Cardiac septum (tissue), 1 donor: ENCODE measurements around the gene NKAIN2. TPM values are rescaled to one million over a fixed set of nuclear protein-coding genes. Genes with fewer than 3 reads are reported as not detected.

Experiments used
- DNase-seq: peaks from one replicate; pipeline ENCODE4 v3.0.0-alpha.2; 2020; ENCODE audit warnings: low spot score
- intact Hi-C: fragments of 100-400 bp; cut with DNase I; formaldehyde crosslinking; loops from one replicate; pipeline ENCODE4 v1.14.0; 2022
- total RNA-seq: library from RNA; stranded (reverse); fragmentation: NEBNext Ultra II Directional; extraction: Animal tissue kit (Norgen Biotek cat#: 25700); gene quantifications from one replicate; pipeline ENCODE4 v1.2.1, GENCODE V29; 2021
- donor health status: DM: no; HTN: no; CAD: no.

NKAIN2 gene
- total RNA-seq, 1 donor from 2014 or later = 0.30 TPM

- intact Hi-C loops = no loop called here
- DNase-seq = no peak
These were observed 770.3 kb downstream of the NKAIN2 start for GRCh38 chr6:124573953-124574352.

DNA sequence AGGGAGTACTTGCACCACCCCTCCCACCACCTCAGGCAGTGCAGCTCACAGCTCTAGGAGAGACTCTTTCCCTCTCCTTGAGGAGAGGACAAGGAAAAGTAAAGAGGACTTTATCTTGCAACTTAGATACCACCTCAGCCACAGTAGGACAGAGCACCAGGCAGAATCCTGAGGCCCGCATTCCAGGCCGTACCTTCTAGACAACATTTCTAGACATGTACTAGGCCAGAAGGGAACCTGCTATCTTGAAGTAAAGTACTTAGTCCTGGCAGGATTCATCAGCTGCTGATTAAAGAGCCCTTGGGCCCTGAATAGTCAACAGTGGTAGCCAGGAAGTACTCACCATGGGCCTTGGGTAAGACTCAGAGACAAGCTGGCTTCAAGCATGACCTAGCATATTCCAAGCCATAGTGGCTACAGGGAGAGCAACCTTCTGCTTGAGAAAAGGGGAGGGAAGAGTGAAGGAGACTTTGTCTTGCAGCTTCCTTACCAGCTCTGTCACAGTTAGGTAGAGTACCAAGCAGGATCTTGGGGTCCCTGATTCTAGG is 774.1 kb downstream of the NKAIN2 start:
- intact Hi-C loops = no loop called here
- DNase-seq = no peak

DNA sequence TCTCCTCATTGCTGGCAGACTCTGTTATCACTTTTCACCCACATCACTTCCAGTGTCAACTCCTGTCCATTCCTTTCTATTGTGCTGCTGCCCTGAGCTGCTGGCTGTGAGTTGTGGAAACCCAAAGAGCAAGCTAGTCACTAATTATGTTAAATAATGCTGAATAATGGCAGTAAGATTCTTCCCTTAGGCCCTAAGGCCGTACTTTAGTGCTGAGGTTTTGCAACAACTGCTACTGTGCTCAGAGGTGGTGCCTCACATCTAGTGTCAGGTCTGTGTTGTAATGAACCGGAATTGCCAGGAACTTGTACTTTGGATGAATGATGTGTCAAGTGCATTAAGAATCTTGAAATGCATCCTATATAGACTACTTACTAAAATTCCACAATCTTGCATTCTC is 786.3 kb downstream of the NKAIN2 start:
- intact Hi-C loops = no loop called here

DNA sequence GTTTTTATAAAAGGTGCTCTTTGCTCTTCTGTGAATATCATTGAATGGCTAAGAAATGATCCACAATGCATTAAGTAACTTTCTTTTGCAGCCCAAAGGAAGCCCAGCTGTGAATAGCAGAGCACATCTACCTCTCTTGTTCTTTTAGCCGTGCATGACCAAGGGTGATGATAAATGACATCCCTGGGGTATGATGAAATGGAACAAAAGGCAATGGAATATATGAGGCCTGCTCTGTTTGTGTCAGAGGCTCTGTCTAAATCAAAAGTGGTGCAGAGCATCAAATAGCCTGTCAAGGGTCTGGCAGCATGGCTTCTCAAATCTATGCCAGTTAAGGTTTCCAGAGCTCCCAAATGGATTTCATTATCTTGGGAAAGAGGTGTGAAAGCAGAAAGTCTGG is 796.0 kb downstream of the NKAIN2 start:
- DNase-seq = no peak
- intact Hi-C loops = no loop called here

More for the DNA sequence above, 786.3 kb downstream of the NKAIN2 start:
- no peak for DNase-seq

DNA sequence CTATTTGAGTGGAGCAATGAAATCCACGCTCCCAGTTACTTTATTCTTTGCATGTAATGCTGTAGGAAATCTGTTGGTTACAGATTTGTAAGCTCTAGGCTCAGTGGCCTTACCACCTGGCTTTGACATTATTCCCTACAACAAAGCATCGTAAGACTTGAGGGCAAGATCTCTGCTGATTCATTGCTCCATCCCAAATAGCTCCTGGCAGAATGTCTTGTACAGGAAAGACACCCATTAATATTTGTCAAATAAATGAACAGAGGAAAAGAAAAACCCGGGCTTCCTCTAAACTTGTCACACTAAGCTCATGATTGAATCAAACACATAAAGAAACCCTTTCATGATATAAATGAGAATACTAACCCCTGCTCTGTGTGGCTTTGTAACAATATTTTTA is 801.1 kb downstream of the NKAIN2 start:
- intact Hi-C loops = no loop called here
- no peak for DNase-seq

DNA sequence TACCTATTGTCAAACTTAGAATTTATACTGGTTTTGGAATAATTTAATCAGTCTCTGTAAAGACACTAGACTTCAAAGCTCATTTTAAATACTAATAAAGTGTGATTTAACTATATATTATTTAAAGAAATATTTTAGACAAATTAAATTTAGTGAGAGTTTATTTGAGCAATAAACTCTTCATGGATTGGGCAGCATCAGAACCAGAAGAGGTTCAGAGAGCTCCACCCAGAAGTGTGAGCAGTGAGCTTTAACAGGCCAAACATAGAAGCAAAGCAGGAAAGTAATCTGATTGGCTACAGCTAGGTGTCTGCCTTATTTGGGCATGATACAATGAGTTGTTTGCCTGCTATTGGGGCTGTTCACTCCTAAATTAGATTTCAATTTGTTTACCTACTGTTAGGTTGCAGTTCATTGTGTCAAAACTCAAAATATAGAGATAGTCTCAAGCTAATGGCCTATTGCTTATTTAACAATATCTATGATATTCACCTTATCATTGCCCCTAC is 803.5 kb downstream of the NKAIN2 start:
- no peak for DNase-seq
- intact Hi-C loops = no loop called here

DNA sequence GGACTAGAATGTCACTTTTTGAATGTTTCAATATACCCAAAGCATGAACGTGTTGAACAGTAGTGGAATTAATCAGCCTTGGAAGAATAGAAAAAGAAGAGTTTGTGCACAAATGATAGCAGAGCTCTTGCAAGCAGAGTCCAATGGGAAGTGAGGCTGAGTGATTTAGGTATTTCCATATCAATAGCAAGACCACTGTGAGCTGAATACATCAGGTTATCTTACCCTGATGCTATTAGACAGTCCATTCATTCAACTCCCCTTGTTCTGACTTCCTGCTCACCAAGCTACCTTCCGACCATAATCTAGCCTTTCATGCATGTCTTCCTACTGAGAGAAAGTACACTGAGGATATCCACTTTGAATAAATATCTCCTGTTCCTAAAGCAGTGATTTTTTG is 809.4 kb downstream of the NKAIN2 start:
- intact Hi-C loops = no loop called here
- DNase-seq = no peak

DNA sequence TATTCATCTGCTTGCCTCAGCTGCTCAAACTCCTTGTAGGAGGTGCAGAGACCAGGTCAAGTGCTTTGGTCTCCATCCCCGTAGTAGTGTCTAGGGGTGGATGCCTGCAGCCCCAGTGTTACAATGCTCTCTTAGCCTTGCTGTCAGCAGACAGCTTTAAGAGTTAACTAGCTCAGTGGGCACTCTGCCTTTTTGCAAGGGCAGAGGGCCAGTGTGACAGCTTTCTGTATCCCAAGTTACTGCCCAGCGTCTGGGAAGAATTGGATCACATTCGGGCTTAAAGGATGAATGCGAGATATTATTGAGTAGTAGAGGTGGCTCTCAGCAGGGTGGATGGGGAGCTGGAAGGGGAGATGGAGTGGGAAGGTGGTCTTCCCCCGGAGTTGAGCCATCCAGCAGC is 818.7 kb downstream of the NKAIN2 start:
- DNase-seq = no peak
- intact Hi-C loops = no loop called here

DNA sequence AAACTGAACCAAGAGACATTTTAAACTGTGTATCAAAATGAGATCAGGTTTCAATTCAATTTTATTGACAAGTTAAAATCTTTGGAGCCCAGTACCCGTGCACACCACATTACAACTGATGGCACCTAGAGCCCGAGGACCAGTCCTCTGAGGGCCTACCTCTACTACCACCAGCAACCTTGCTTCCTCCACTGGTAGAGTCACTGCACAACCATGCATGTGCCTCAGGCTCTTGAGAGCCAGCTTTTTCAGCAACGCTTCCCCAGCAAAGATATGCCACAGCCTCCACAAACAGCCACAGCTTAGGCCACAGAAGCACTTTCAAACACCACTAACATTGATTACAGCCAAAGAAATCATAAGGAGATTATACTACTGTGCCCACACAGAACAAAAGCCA is 830.0 kb downstream of the NKAIN2 start:
- no peak for DNase-seq
- intact Hi-C loops = no loop called here

DNA sequence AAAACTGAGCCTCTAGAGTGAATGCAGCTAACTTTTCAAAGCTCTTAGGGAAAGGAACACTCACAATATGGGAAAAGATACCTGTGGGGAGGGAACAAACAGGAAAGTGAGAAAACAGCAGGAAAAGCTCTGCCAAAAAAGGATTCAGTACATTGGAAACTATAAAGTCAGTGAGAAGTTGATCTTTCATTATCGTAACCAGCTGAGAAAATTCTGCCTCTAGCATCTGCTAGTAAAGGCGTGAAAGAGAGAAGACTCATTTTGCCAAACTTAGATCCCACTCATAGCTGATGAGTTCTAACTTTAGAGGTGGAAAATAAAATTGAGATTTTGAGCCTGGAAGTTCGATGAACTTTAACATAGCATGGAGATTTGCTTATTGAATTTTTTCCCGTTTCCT is 836.8 kb downstream of the NKAIN2 start:
- intact Hi-C loops = no loop called here
- DNase-seq = no peak

GRCh38 chr6:124655866-124656265 is 852.2 kb downstream of the NKAIN2 start:
- intact Hi-C loops = no loop called here
- DNase-seq = no peak

- intact Hi-C loops = no loop called here
- DNase-seq = no peak
These were observed 854.4 kb downstream of the NKAIN2 start for GRCh38 chr6:124658053-124658452.

- intact Hi-C loops = no loop called here
- no peak for DNase-seq
These were observed 855.8 kb downstream of the NKAIN2 start for GRCh38 chr6:124659427-124659826.

DNA sequence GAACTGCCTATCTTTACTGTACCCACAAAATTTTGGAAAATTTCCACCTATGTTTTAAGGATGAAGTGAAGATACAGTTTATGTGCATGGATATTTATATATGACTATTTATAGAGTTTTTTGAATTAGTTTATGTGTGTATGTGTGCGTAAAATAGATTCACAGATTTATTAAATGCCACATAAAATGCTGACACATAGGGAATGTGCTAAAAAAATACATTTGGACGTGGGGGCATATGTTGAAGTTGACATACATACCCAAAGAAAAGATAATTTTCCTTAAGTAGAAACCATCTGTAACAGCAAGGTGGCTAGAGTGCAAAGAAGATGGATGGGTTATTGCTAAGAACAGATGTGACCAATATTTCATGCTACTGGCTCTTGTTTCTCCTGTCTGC is 856.5 kb downstream of the NKAIN2 start:
- intact Hi-C loops = no loop called here
- no peak for DNase-seq

DNA sequence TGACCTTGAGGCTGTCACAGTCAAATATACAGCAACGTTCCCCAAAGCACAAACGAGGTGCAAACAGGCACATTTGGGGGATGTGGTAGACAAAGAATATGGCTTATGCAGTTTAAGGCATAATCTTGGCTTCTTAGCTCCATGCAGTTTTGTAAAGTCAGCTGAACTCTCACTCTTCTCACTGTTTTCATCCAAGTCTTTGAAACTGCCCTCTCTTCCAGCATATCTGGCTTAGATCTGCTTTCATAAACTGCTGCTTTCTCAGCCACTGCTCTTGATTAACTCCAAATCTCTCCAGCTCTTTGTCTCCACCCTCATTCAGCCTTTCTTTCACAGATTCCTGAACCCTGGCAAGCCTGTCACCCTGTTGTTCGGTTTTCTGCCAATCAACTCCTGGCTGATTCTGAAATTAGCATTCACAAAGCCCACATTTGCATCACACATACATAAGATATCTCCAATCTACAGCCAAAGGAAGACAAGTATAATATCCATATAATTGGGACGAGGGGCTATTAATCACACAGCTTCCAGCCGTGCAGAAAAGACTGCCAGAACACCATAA is 857.5 kb downstream of the NKAIN2 start:
- intact Hi-C loops = no loop called here
- no peak for DNase-seq

- intact Hi-C loops = no loop called here
- DNase-seq = no peak
These were observed 864.4 kb downstream of the NKAIN2 start for GRCh38 chr6:124668028-124668427.

- no peak for DNase-seq
- intact Hi-C loops = no loop called here
These were observed 866.2 kb downstream of the NKAIN2 start for GRCh38 chr6:124669713-124670480.

DNA sequence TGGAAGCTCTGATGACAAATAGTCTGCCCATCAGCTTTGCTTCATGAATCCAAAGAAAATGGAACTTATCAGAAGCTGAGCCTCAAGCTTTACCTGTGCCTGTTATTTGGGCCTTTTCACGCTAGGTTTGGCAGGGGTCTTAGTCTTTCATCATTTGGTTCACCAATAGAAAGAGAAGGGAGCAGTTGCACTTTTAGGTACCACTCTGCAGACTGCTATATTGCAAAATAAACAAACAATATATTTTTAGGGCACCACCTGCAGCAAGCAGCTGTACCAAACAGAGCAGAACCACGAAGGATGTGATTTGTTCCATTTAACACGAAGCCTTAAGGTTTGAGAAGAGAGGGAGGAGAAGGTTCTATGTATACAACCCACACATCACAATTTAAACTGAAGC is 867.1 kb downstream of the NKAIN2 start:
- no peak for DNase-seq
- intact Hi-C loops = no loop called here

- intact Hi-C loops = no loop called here
These were observed 867.7 kb downstream of the NKAIN2 start for GRCh38 chr6:124671324-124671723.

GRCh38 chr6:124674042-124674441 is 870.4 kb downstream of the NKAIN2 start:
- intact Hi-C loops = no loop called here

More at GRCh38 chr6:124671324-124671723, 867.7 kb downstream of the NKAIN2 start:
- DNase-seq = no peak

GRCh38 chr6:124676033-124676432 is 872.4 kb downstream of the NKAIN2 start:
- DNase-seq = no peak
- intact Hi-C loops = no loop called here

More at GRCh38 chr6:124674042-124674441, 870.4 kb downstream of the NKAIN2 start:
- no peak for DNase-seq
